Measurements from ENCODE around the gene SND1. TPM values are rescaled to one million over a fixed set of nuclear protein-coding genes. Genes with fewer than 3 reads are reported as not detected.

The SND1 gene
- total RNA-seq, 6 experiments from 2014 or later, result 77.5 to 150 (median 126) TPM

GRCh38 chr7:128081808-128082207 lies 429.8 kb downstream of the SND1 start:
- peaks cover 0 to 40% (median 18%) of the 10 kb centered on the region in 4 donors for H3K36me3 ChIP-seq
- no peak overlapping the region for H3K4me3 ChIP-seq
- no peak for ATAC-seq
- DNase-seq, result no peak
- WGBS (ENCODE audit: insufficient coverage, low coverage, low lambda C conversion rate, missing lambda C conversion rate), result no CpG with 5 or more reads among the region's 8 CpGs
- TF ChIP-seq POLR2A (IDR thresholded peaks at IDR 0.05) (no peak), CTCF (IDR thresholded peaks at IDR 0.05) (no peak)
- H3K27me3 ChIP-seq, result no peaks in the 10 kb centered on the region
- no peaks in the 10 kb centered on the region for H3K9me3 ChIP-seq
- H3K27ac ChIP-seq, result no peak overlapping the region
- intact Hi-C loops (cut with DNase I), result no loop called here
- peaks cover 0 to 6% (median 0%) of the 10 kb centered on the region in 4 donors for H3K4me1 ChIP-seq

- WGBS (ENCODE audit: insufficient coverage, low coverage, low lambda C conversion rate, missing lambda C conversion rate), result 97% methylated on average over 5 of the region's 8 CpGs
- H3K9me3 ChIP-seq, result no peaks in the 10 kb centered on the region
- TF ChIP-seq CTCF (IDR thresholded peaks at IDR 0.05) (no peak), POLR2A (IDR thresholded peaks at IDR 0.05) (no peak)
- peaks cover 0 to 40% (median 18%) of the 10 kb centered on the region in 4 donors for H3K36me3 ChIP-seq
- no peak overlapping the region for H3K27ac ChIP-seq
- no peak overlapping the region for H3K4me3 ChIP-seq
- no peaks in the 10 kb centered on the region for H3K27me3 ChIP-seq
- no peak for DNase-seq
- no peaks in the 10 kb centered on the region for H3K4me1 ChIP-seq
- intact Hi-C loops (cut with DNase I), result no loop called here
- ATAC-seq, result no peak
These were observed 430.4 kb downstream of the SND1 start for GRCh38 chr7:128082431-128082830.

GRCh38 chr7:128084896-128085608 lies 433.1 kb downstream of the SND1 start:
- TF ChIP-seq POLR2A (IDR thresholded peaks at IDR 0.05), result no peak
- TF ChIP-seq CTCF (IDR thresholded peaks at IDR 0.05), result no peak
- WGBS (ENCODE audit: insufficient coverage, low coverage, low lambda C conversion rate, missing lambda C conversion rate), result no CpG with 5 or more reads among the region's 10 CpGs
- Histone ChIP-seq H3K4me3 (no peak overlapping the region), H3K36me3 (peaks cover 0 to 44% (median 19%) of the 10 kb centered on the region in 4 donors), H3K4me1 (peaks cover 0 to 14% (median 0%) of the 10 kb centered on the region in 4 donors), H3K27me3 (no peaks in the 10 kb centered on the region), H3K9me3 (no peaks in the 10 kb centered on the region), H3K27ac (no peak overlapping the region)
- DNase-seq (no peak), ATAC-seq (peak in 1 of 4 donors; percentile 31)
- intact Hi-C loops (cut with DNase I), result no loop called here

GRCh38 chr7:128090492-128090891 lies 438.5 kb downstream of the SND1 start:
- intact Hi-C loops (cut with DNase I), result no loop called here
- Histone ChIP-seq H3K27me3 (no peaks in the 10 kb centered on the region), H3K4me1 (peaks cover 0 to 19% (median 0%) of the 10 kb centered on the region in 4 donors), H3K36me3 (peaks cover 0 to 37% (median 21%) of the 10 kb centered on the region in 4 donors), H3K9me3 (no peaks in the 10 kb centered on the region), H3K4me3 (no peak overlapping the region), H3K27ac (no peak overlapping the region)
- DNase-seq (no peak), ATAC-seq (no peak)
- WGBS (ENCODE audit: insufficient coverage, low coverage, low lambda C conversion rate, missing lambda C conversion rate), result 89% methylated on average over 8 of the region's 10 CpGs
- TF ChIP-seq POLR2A (IDR thresholded peaks at IDR 0.05) (no peak), CTCF (IDR thresholded peaks at IDR 0.05) (no peak)

Data from right lobe of liver (tissue), 6 donors.